ENCODE data around the gene OR6J1. TPM values are rescaled to one million over a fixed set of nuclear protein-coding genes. Genes with fewer than 3 reads are reported as not detected.

OR6J1 gene
- total and polyA plus RNA-seq, 2 of the 8 experiments (the other 6 are each of a cell fraction or from before 2014, with no cell fraction given) = not detected

DNA sequence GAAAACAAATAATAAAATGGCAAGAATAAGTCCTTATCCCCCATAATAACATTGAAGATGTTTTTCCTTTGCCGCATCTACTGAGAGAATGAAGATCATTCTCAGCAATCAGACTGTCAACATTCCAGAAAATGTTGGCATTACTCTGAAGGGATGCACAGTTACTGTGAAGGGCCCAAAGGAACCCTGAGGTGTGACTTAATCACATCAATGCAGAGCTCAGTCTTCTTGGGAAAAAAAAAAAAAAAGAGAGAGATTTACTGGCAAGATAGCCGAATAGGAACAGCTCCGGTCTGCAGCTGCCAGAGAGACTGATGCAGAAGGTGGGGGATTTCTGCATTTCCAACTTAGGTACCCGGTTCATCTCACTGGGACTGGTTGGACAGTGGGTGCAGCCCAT is 41.3 kb upstream of the OR6J1 start:
- POLR2A ChIA-PET (ENCODE audit: partially characterized antibody) = interaction anchor here (0.9 to 1.5 kb wide), 3 partner anchors 17 to 137 kb away, joined by 3 read pairs; no protein-coding TSS in a partner anchor
- Histone ChIP-seq H3K4me3 (ENCODE audit: extremely low read depth in 1 of 4, insufficient read depth in 2 of 4, low read depth in 3 of 4, low read length in 4 of 4) (no peak overlapping the region), H3K23ac (ENCODE audit: insufficient read length) (no peak overlapping the region), H2BK5ac (ENCODE audit: low read depth, low read length) (no peak overlapping the region), H3K4me1 (replicated peaks in 1 of 4; ENCODE audit: control insufficient read depth in 3 of 4, insufficient read depth in 4 of 4, low read length in 3 of 4) (peaks cover 0 to 6% (median under 1%) of the 10 kb centered on the region in 4 experiments; a peak in 1 of 7 replicates), H2BK15ac (ENCODE audit: low read length) (no peak overlapping the region), H3K18ac (ENCODE audit: extremely low read depth, low read length) (no peak overlapping the region), H2BK12ac (ENCODE audit: low read depth, low read length) (0 out of 2 replicates have a peak overlapping the region, but pooled peaks have one; percentile 27), H3K27me3 (replicated peaks in 1 of 4; ENCODE audit: control insufficient read depth in 3 of 4, extremely low read depth in 1 of 4, insufficient read depth in 3 of 4, low read length in 3 of 4) (peaks cover 0 to 1% (median 0%) of the 10 kb centered on the region in 4 experiments; a peak in 1 of 7 replicates), H4K5ac (ENCODE audit: insufficient read length, low read depth, low read length) (no peak overlapping the region), H2BK20ac (ENCODE audit: low read length) (no peak overlapping the region), H2AFZ (ENCODE audit: low read length) (peak overlapping the region; percentile 90; the same call in 1 of the 2 replicates), H3K36me3 (ENCODE audit: control insufficient read depth in 2 of 4, insufficient read depth in 4 of 4, low read length in 3 of 4) (no peaks in the 10 kb centered on the region), H3K56ac (replicated peaks; ENCODE audit: insufficient read length, low read depth, low read length) (no peak overlapping the region), H3K23me2 (ENCODE audit: low read depth, low read length) (no peaks in the 10 kb centered on the region), H3K27ac (ENCODE audit: low read depth, low read length) (no peak overlapping the region), H2BK120ac (replicated peaks; ENCODE audit: low read depth, low read length) (no peak overlapping the region), H3K4me2 (ENCODE audit: insufficient read depth in 1 of 2, low read depth in 2 of 2, low read length in 2 of 2) (no peak overlapping the region), H2AK5ac (ENCODE audit: low read depth, low read length) (no peak overlapping the region), H3K14ac (ENCODE audit: insufficient read length) (no peak overlapping the region), H3K9ac (replicated peaks in 1 of 4; ENCODE audit: extremely low read depth in 1 of 4, low read depth in 3 of 4, low read length in 3 of 4) (no peak overlapping the region), H4K8ac (ENCODE audit: extremely low read depth, insufficient read depth, low read length) (peak overlapping the region; percentile 87; the same call in 1 of the 2 replicates), H3K9me3 (ENCODE audit: insufficient read depth in 2 of 2, low read depth in 1 of 2, low read length in 1 of 2) (no peaks in the 10 kb centered on the region), H4K20me1 (replicated peaks in 1 of 2; ENCODE audit: control insufficient read depth in 1 of 2, insufficient read depth in 2 of 2, low read length in 2 of 2) (no peaks in the 10 kb centered on the region), H4K91ac (replicated peaks; ENCODE audit: insufficient read length, low read length) (no peak overlapping the region), H3K79me1 (ENCODE audit: low read depth, low read length) (no peaks in the 10 kb centered on the region), H3K79me2 (ENCODE audit: control insufficient read depth in 1 of 2, insufficient read depth in 2 of 2, low read length in 2 of 2) (no peaks in the 10 kb centered on the region), H3K4ac (replicated peaks; ENCODE audit: insufficient read length, low read depth, low read length) (no peak overlapping the region)
- TF ChIP-seq RNF2 (IDR thresholded peaks at IDR 0.05; ENCODE audit: borderline replicate concordance, low read depth, low read length, missing control alignments, poor library complexity, severe bottlenecking) (no peak), FOSL1 (IDR thresholded peaks at IDR 0.05; ENCODE audit: insufficient read depth, low read depth, low read length) (no peak), SP4 (IDR thresholded peaks at IDR 0.05; ENCODE audit: low read length) (no peak), SP1 (IDR thresholded peaks at IDR 0.05; ENCODE audit: low read depth, low read length) (no peak), CHD2 (IDR thresholded peaks at IDR 0.05; ENCODE audit: low read length) (no peak), BRCA1 (IDR thresholded peaks at IDR 0.05; ENCODE audit: low read depth, low read length) (no peak), POLR2AphosphoS5 (IDR thresholded peaks at IDR 0.05; ENCODE audit: low read depth, low read length) (no peak), CHD1 (IDR thresholded peaks at IDR 0.05; ENCODE audit: low read depth, low read length) (no peak), RFX5 (IDR thresholded peaks at IDR 0.05; ENCODE audit: borderline replicate concordance, low read depth, low read length) (no peak)
- TF ChIP-seq, protein P1, sequence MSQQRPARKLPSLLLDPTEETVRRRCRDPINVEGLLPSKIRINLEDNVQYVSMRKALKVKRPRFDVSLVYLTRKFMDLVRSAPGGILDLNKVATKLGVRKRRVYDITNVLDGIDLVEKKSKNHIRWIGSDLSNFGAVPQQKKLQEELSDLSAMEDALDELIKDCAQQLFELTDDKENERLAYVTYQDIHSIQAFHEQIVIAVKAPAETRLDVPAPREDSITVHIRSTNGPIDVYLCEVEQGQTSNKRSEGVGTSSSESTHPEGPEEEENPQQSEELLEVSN (IDR thresholded peaks at IDR 0.05) = no peak
- CTCF ChIA-PET (ENCODE audit: partially characterized antibody) = interaction anchor here (1.1 to 2.5 kb wide), 5 partner anchors 28 to 203 kb away, joined by 3 to 9 read pairs (median 3); no protein-coding TSS in a partner anchor
- no peak for DNase-seq (ENCODE audit: low read depth in 1 of 2, low spot score in 2 of 2)
- no peak for FAIRE-seq
- 82% methylated on average over 4 of the region's 4 CpGs; no CpG with 5 or more reads in 1 of the 2 experiments for WGBS, 2 experiments (ENCODE audit: extremely low coverage in 1 of 2, insufficient coverage in 1 of 2, insufficient read length in 1 of 2, insufficient replicate concordance in 2 of 2, low coverage in 1 of 2, low lambda C conversion rate in 2 of 2, missing lambda C conversion rate in 1 of 2)
